ENCODE measurements around the gene ONECUT3. TPM values are rescaled to one million over a fixed set of nuclear protein-coding genes. Genes with fewer than 3 reads are reported as not detected.
A peak's percentile ranks its signal among the peaks of the same experiment; 100 is the strongest.

Gene ONECUT3
- total and polyA plus RNA-seq, 9 of the 15 experiments (the other 6 are each of a cell fraction or from before 2014, with no cell fraction given), result not detected

- FAIRE-seq, result peak; percentile 81
- POLR2A ChIA-PET, result interaction anchor here (0.7 kb wide), 1 partner anchor 71 kb away, joined by 5 read pairs; no protein-coding TSS in a partner anchor
- ATAC-seq, result no peak
Measured at GRCh38 chr19:1773184-1773583, 19.9 kb downstream of the ONECUT3 start.

More at GRCh38 chr19:1773184-1773583, 19.9 kb downstream of the ONECUT3 start:
- WGBS (ENCODE audit: insufficient coverage, low coverage, missing lambda C conversion rate), result 3% methylated on average over 8 of the region's 8 CpGs
- Histone ChIP-seq H3K27me3 (ENCODE audit: control insufficient read depth in 2 of 2, insufficient read depth in 2 of 2, low read length in 2 of 2) (peaks cover 0 to 19% of the 10 kb centered on the region in 2 experiments; a peak in 2 of 5 replicates), H3K79me2 (ENCODE audit: control insufficient read depth, insufficient read depth, low read length) (no peaks in the 10 kb centered on the region), H2AFZ (ENCODE audit: low read depth, low read length) (no peak overlapping the region), H3K9me3 (replicated peaks; ENCODE audit: control insufficient read depth, insufficient read depth, low read depth, low read length) (peaks cover 11% of the 10 kb centered on the region), H3K9me1 (ENCODE audit: control insufficient read depth, insufficient read depth, low read length) (no peaks in the 10 kb centered on the region), H3K4me1 (replicated peaks in 1 of 2; ENCODE audit: control insufficient read depth in 2 of 2, insufficient read depth in 2 of 2, low read length in 2 of 2) (peaks cover 0 to 29% of the 10 kb centered on the region in 2 experiments; a peak in 3 of 5 replicates), H3K27ac (ENCODE audit: extremely low read depth, low read depth, low read length) (no peak overlapping the region), H3K9ac (ENCODE audit: insufficient read depth in 1 of 2, low read depth in 2 of 2, low read length in 2 of 2) (no peak overlapping the region), H3K4me3 (no peak overlapping the region), H4K20me1 (replicated peaks; ENCODE audit: control insufficient read depth, insufficient read depth, low read length) (no peaks in the 10 kb centered on the region), H3K4me2 (ENCODE audit: insufficient read depth, low read length) (no peak overlapping the region), H3K36me3 (ENCODE audit: control insufficient read depth, insufficient read depth, low read length) (no peaks in the 10 kb centered on the region)
- peak in 1 of 4 experiments; percentile 43 for DNase-seq (ENCODE audit: extremely low read depth in 1 of 4, low spot score in 3 of 4)
- intact Hi-C loops (cut with micrococcal nuclease), result no loop called here
- in situ Hi-C loops (cut with MboI), result no loop called here
- no TSS peak for BruUV-seq (replicated peaks)
- 0 out of 2 replicates have a peak, but pooled peaks have one; percentile 6 for TF ChIP-seq CBFA2T3 (IDR thresholded peaks at IDR 0.05)
- peak; percentile 35; the same call in 1 of the 2 replicates for TF ChIP-seq VEZF1 (CRISPR knock-in tag; IDR thresholded peaks at IDR 0.05)
- peak; percentile 14; the same call in 1 of the 2 replicates for TF ChIP-seq CREM (IDR thresholded peaks at IDR 0.05; ENCODE audit: low read depth)
- TF ChIP-seq TEAD1 (CRISPR knock-in tag; IDR thresholded peaks at IDR 0.05), result peak in 1 of 2 experiments; percentile 77; a peak in 1 of 4 replicates
- no peak for TF ChIP-seq GATA2 (CRISPR knock-in tag; IDR thresholded peaks at IDR 0.05)
- no peak for TF ChIP-seq HIVEP1 (CRISPR knock-in tag; IDR thresholded peaks at IDR 0.05)
- no peak for TF ChIP-seq KLF16 (IDR thresholded peaks at IDR 0.05)
- no peak for TF ChIP-seq RFX1 (IDR thresholded peaks at IDR 0.05)
- no peak for TF ChIP-seq NBN (IDR thresholded peaks at IDR 0.05; ENCODE audit: low read depth)
- TF ChIP-seq MEF2A (IDR thresholded peaks at IDR 0.05; ENCODE audit: control insufficient read depth, low read depth, low read length), result no peak
- TF ChIP-seq ZNF347 (CRISPR knock-in tag; IDR thresholded peaks at IDR 0.05; ENCODE audit: low read depth), result no peak
- no peak for TF ChIP-seq SMAD2 (IDR thresholded peaks at IDR 0.05; ENCODE audit: low read depth, low read length)
- no peak for TF ChIP-seq SRSF1 (IDR thresholded peaks at IDR 0.05; ENCODE audit: low read depth, low read length)
- CTCF ChIA-PET (ENCODE audit: low intra/inter-chr PET ratio), result interaction anchor here (1.0 to 1.4 kb wide), 2 partner anchors 23 to 101 kb away, joined by 3 to 4 read pairs; no protein-coding TSS in a partner anchor
